Measurements from ENCODE around the gene FSHR.

The FSHR gene

GRCh38 chr2:48915227-48915626, 239.1 kb downstream of the FSHR start:
- no peaks in the 10 kb centered on the region for H3K4me1 ChIP-seq
- no peaks in the 10 kb centered on the region for H3K36me3 ChIP-seq
- DNase-seq: no peak
- no peaks in the 10 kb centered on the region for H3K9me3 ChIP-seq
- H3K27me3 ChIP-seq: no peaks in the 10 kb centered on the region
- TF ChIP-seq CTCF (IDR thresholded peaks at IDR 0.05; ENCODE audit: low read depth, low read length): no peak
- H3K4me3 ChIP-seq (ENCODE audit: low read depth, low read length): no peak overlapping the region

- no peaks in the 10 kb centered on the region for H3K9me3 ChIP-seq
- H3K4me3 ChIP-seq (ENCODE audit: low read depth, low read length): no peak overlapping the region
- H3K27me3 ChIP-seq: no peaks in the 10 kb centered on the region
- DNase-seq: no peak
- TF ChIP-seq CTCF (IDR thresholded peaks at IDR 0.05; ENCODE audit: low read depth, low read length): no peak
- H3K4me1 ChIP-seq: no peaks in the 10 kb centered on the region
- H3K36me3 ChIP-seq: no peaks in the 10 kb centered on the region
These were observed 239.7 kb downstream of the FSHR start for GRCh38 chr2:48914477-48915089.
